Natural killer cell (primary cell): Measurements from ENCODE around the gene UNC79. TPM values are rescaled to one million over a fixed set of nuclear protein-coding genes. Genes with fewer than 3 reads are reported as not detected.

ENCODE experiments used
- ATAC-seq, 3 donors: fragments of 150-1000 bp in 2 of 3; fragments of 200-7000 bp in 1 of 3; cut with Tn5 transposase; 1 replicate in 1 of 3; 2 replicates in 2 of 3; pipeline ENCODE4 v1.10.0; 2021; ENCODE audit warnings: mild to moderate bottlenecking in 2 of 3, moderate library complexity in 2 of 3
- DNase-seq, 2 donors: peaks; one replicate each; pipeline versions ENCODE4 v3.0.0 to v3.0.0-alpha.2; 2013 to 2021; ENCODE audit warnings: mixed read lengths in 1 of 2
- H3K27ac ChIP-seq: one replicate; pipeline ENCODE4 v1.5.1; 2013; ENCODE audit warnings: mild to moderate bottlenecking, low read length
- H3K27me3 ChIP-seq: one replicate; pipeline ENCODE4 v1.6.1; 2013; ENCODE audit warnings: low read length; ENCODE audit not compliant: control insufficient read depth, insufficient read depth
- H3K36me3 ChIP-seq: one replicate; pipeline ENCODE4 v1.6.1; 2013; ENCODE audit warnings: low read length; ENCODE audit not compliant: control insufficient read depth, insufficient read depth
- H3K4me1 ChIP-seq: one replicate; pipeline ENCODE4 v1.6.1; 2013; ENCODE audit warnings: low read length; ENCODE audit not compliant: control insufficient read depth, insufficient read depth
- H3K4me3 ChIP-seq: one replicate; pipeline ENCODE4 v1.5.1; 2013; ENCODE audit warnings: low read length
- H3K9me3 ChIP-seq: one replicate; pipeline ENCODE4 v1.6.1; 2013; ENCODE audit warnings: low read length; ENCODE audit not compliant: control insufficient read depth, insufficient read depth
- H3K27ac Mint-ChIP-seq, 2 donors: one replicate each; pipeline ENCODE4 v1.8.0; 2022; ENCODE audit warnings: mild to moderate bottlenecking in 2 of 2, mixed read lengths in 2 of 2, moderate library complexity in 1 of 2
- H3K27me3 Mint-ChIP-seq, 2 donors: one replicate each; pipeline ENCODE4 v1.8.0; 2022; ENCODE audit warnings: low read depth in 2 of 2, mixed read lengths in 2 of 2
- H3K36me3 Mint-ChIP-seq: one replicate; pipeline ENCODE4 v1.8.0; 2022; ENCODE audit warnings: mixed read lengths
- H3K4me1 Mint-ChIP-seq, 2 donors: one replicate each; pipeline ENCODE4 v1.8.0; 2022; ENCODE audit warnings: mixed read lengths in 2 of 2
- H3K4me3 Mint-ChIP-seq: one replicate; pipeline ENCODE4 v1.8.0; 2022; ENCODE audit warnings: mild to moderate bottlenecking, moderate library complexity, mixed read lengths
- H3K9me3 Mint-ChIP-seq, 2 donors: one replicate each; pipeline ENCODE4 v1.8.0; 2022; ENCODE audit warnings: mixed read lengths in 2 of 2
- CTCF ChIP-seq: fragments of 200-600 bp; IDR thresholded peaks from one replicate; pipeline ENCODE4 v1.8.0; 2022; ENCODE audit warnings: antibody characterized with exemption
- WGBS: methylation state at CpG from one replicate; pipeline ENCODE4 v1.1.7; 2013; ENCODE audit warnings: missing lambda C conversion rate; ENCODE audit not compliant: insufficient coverage; 5-methylcytosine and 5-hydroxymethylcytosine counted together
- intact Hi-C: fragments of 100-400 bp; cut with micrococcal nuclease; formaldehyde crosslinking; loops from one replicate; pipeline ENCODE4 v1.14.2; 2022
- total RNA-seq, 4 donors: library from RNA; stranded (reverse); fragments of 120-200 nt in 1 of 4; gene quantifications; one replicate each; pipeline versions ENCODE4 v1.2.3 to v1.2.4, GENCODE V29; 2013 to 2022

The UNC79 gene
- total RNA-seq, 3 donors from 2014 or later (not counting 1 experiment from before 2014, with no cell fraction given), result 0.05 TPM; not detected in 1

- Mint-ChIP-seq H3K27me3 (peaks cover 18 to 43% of the 10 kb centered on the region in 2 donors), H3K9me3 (peaks cover 7% of the 10 kb centered on the region in 2 donors), H3K36me3 (no peaks in the 10 kb centered on the region), H3K4me3 (no peak overlapping the region), H3K27ac (no peak overlapping the region), H3K4me1 (no peaks in the 10 kb centered on the region)
- Histone ChIP-seq H3K27me3 (peaks cover 4% of the 10 kb centered on the region), H3K4me1 (no peaks in the 10 kb centered on the region), H3K9me3 (no peaks in the 10 kb centered on the region), H3K27ac (no peak overlapping the region), H3K36me3 (no peaks in the 10 kb centered on the region), H3K4me3 (no peak overlapping the region)
- ATAC-seq (no peak), DNase-seq (no peak)
- TF ChIP-seq CTCF, result no peak
- intact Hi-C loops, result no loop called here
Observed at GRCh38 chr14:93700928-93701327, 270.2 kb downstream of the UNC79 start.

- H3K36me3 Mint-ChIP-seq, result no peaks in the 10 kb centered on the region
- H3K36me3 ChIP-seq, result no peaks in the 10 kb centered on the region
- 79% methylated on average over 2 of the region's 2 CpGs for WGBS
- H3K27ac ChIP-seq, result no peak overlapping the region
- H3K4me3 Mint-ChIP-seq, result no peak overlapping the region
- no peak for TF ChIP-seq CTCF
- no peak for DNase-seq
- H3K4me3 ChIP-seq, result no peak overlapping the region
- peaks cover 4% of the 10 kb centered on the region for H3K27me3 ChIP-seq
- no peaks in the 10 kb centered on the region for H3K9me3 ChIP-seq
- no peaks in the 10 kb centered on the region for H3K4me1 ChIP-seq
- H3K9me3 Mint-ChIP-seq, result peaks cover 7% of the 10 kb centered on the region in 2 donors
- no peak for ATAC-seq
- intact Hi-C loops, result no loop called here
- no peak overlapping the region for H3K27ac Mint-ChIP-seq
- H3K4me1 Mint-ChIP-seq, result no peaks in the 10 kb centered on the region
- peaks cover 16 to 43% of the 10 kb centered on the region in 2 donors for H3K27me3 Mint-ChIP-seq
Observed at GRCh38 chr14:93701562-93701961, 270.8 kb downstream of the UNC79 start.

GRCh38 chr14:93702946-93703345 lies 272.2 kb downstream of the UNC79 start:
- 78% methylated on average over 6 of the region's 6 CpGs for WGBS
- Histone ChIP-seq H3K36me3 (no peaks in the 10 kb centered on the region), H3K27ac (no peak overlapping the region), H3K4me1 (no peaks in the 10 kb centered on the region), H3K9me3 (no peaks in the 10 kb centered on the region), H3K4me3 (no peak overlapping the region), H3K27me3 (peaks cover 4% of the 10 kb centered on the region)
- H3K36me3 Mint-ChIP-seq, result no peaks in the 10 kb centered on the region
- intact Hi-C loops, result no loop called here
- no peak for TF ChIP-seq CTCF
- DNase-seq (no peak), ATAC-seq (no peak)
- no peak overlapping the region for H3K27ac Mint-ChIP-seq
- peaks cover 16 to 43% of the 10 kb centered on the region in 2 donors for H3K27me3 Mint-ChIP-seq
- no peaks in the 10 kb centered on the region for H3K4me1 Mint-ChIP-seq
- H3K9me3 Mint-ChIP-seq, result peaks cover 7% of the 10 kb centered on the region in 2 donors
- H3K4me3 Mint-ChIP-seq, result no peak overlapping the region

- intact Hi-C loops, result no loop called here
- Mint-ChIP-seq H3K4me1 (no peaks in the 10 kb centered on the region), H3K36me3 (no peaks in the 10 kb centered on the region), H3K27me3 (peaks cover 16 to 42% of the 10 kb centered on the region in 2 donors), H3K4me3 (no peak overlapping the region), H3K9me3 (peaks cover 5 to 6% of the 10 kb centered on the region in 2 donors), H3K27ac (no peak overlapping the region)
- Histone ChIP-seq H3K27ac (no peak overlapping the region), H3K9me3 (no peaks in the 10 kb centered on the region), H3K4me3 (no peak overlapping the region), H3K36me3 (no peaks in the 10 kb centered on the region), H3K4me1 (no peaks in the 10 kb centered on the region), H3K27me3 (peaks cover 4% of the 10 kb centered on the region)
- 92% methylated on average over 5 of the region's 6 CpGs for WGBS
- ATAC-seq (no peak), DNase-seq (no peak)
- no peak for TF ChIP-seq CTCF
Observed at GRCh38 chr14:93703941-93704340, 273.2 kb downstream of the UNC79 start.
